Measurements from ENCODE around the gene ZNF430.
A peak's percentile ranks its signal among the peaks of the same experiment; 100 is the strongest.

ZNF430 gene

DNA sequence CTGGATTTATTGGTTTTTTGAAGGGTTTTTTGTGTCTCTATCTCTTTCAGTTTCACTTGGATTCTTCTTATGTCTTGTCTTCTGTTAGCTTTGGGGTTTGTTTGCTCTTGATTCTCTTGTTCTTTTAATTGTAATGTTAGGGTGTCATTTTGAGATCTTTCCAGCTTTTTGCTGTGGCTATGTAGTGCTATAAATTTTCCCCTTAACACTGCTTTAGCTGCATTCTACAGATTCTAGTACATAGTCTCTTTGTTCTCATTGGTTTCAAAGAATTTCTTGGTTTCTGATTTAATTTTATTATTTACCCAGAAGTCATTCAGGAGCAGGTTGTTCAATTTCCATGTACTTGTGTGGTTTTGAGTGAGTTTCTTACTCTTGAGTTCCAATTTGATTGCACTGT, 24.6 kb downstream of the ZNF430 start:
- no peak for DNase-seq (ENCODE audit: low spot score)
- TF ChIP-seq CTCF (IDR thresholded peaks at IDR 0.05; ENCODE audit: extremely low read depth, insufficient read depth, missing control alignments) = no peak
- in situ Hi-C loops (cut with MboI; ENCODE audit: low pct_unique_long_range_greater_than_20kb, low sequenced_read_pairs, unreplicated experiment) = no loop called here

- no peak for DNase-seq (ENCODE audit: low spot score)
- in situ Hi-C loops (cut with MboI; ENCODE audit: low pct_unique_long_range_greater_than_20kb, low sequenced_read_pairs, unreplicated experiment) = no loop called here
These were observed 26.0 kb downstream of the ZNF430 start for GRCh38 chr19:21046489-21046888.

DNA sequence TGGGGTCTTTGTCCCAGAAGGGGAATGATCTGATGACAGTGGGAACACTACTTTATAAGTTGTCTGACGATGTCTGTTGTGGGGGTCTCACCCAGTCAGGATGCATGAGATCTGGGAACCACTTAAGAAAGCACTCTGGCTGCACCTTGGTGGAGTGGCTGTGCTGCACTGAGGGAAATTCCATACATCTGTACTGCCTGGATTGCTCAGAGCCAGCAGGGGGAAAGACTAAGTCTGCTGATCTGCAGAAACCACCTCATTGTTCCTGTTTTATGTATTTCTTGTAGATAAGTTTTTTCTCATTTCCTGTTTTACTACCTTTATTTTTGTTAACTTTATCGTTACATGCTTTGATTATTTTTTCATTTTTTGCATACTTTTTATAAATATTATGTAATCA, 27.3 kb downstream of the ZNF430 start:
- in situ Hi-C loops (cut with MboI; ENCODE audit: low pct_unique_long_range_greater_than_20kb, low sequenced_read_pairs, unreplicated experiment) = no loop called here
- TF ChIP-seq CTCF (IDR thresholded peaks at IDR 0.05; ENCODE audit: extremely low read depth, insufficient read depth, missing control alignments) = no peak
- DNase-seq (ENCODE audit: low spot score) = no peak

More at GRCh38 chr19:21046489-21046888, 26.0 kb downstream of the ZNF430 start:
- TF ChIP-seq CTCF (IDR thresholded peaks at IDR 0.05; ENCODE audit: extremely low read depth, insufficient read depth, missing control alignments) = no peak

- DNase-seq (ENCODE audit: low spot score) = no peak
These were observed 32.4 kb downstream of the ZNF430 start for GRCh38 chr19:21052902-21053301.

DNA sequence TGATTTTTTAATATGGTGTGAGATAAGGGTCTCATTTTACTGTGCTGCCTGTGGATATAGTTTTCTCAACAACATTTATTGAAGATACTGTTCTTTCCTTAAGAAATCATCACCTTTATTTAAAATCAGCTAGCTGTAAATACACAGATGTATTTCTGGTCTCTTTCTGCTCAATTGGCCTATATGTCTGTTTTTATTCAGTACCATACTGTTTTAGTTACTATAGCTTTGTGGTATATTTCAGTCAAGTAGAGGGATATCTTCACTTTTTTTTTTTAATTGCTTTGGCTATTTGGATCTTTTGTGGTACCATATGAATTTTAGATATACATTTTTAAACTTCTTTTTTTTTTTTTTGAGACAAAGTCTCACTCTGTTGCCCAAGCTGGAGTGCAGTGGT, 44.9 kb downstream of the ZNF430 start:
- no peak for DNase-seq (ENCODE audit: low spot score)
- in situ Hi-C loops (cut with MboI; ENCODE audit: low pct_unique_long_range_greater_than_20kb, low sequenced_read_pairs, unreplicated experiment) = no loop called here
- TF ChIP-seq CTCF (IDR thresholded peaks at IDR 0.05; ENCODE audit: extremely low read depth, insufficient read depth, missing control alignments) = no peak

More at GRCh38 chr19:21052902-21053301, 32.4 kb downstream of the ZNF430 start:
- TF ChIP-seq CTCF (IDR thresholded peaks at IDR 0.05; ENCODE audit: extremely low read depth, insufficient read depth, missing control alignments) = no peak
- in situ Hi-C loops (cut with MboI; ENCODE audit: low pct_unique_long_range_greater_than_20kb, low sequenced_read_pairs, unreplicated experiment) = no loop called here

- no peak for TF ChIP-seq CTCF (IDR thresholded peaks at IDR 0.05; ENCODE audit: extremely low read depth, insufficient read depth, missing control alignments)
- peak; percentile 81 for DNase-seq (ENCODE audit: low spot score)
- in situ Hi-C loops (cut with MboI; ENCODE audit: low pct_unique_long_range_greater_than_20kb, low sequenced_read_pairs, unreplicated experiment) = no loop called here
These were observed 61.8 kb downstream of the ZNF430 start, which contains the start of gene ZNF714 for GRCh38 chr19:21082011-21082975. Gene ZNF714 (plus strand): TSS chr19:21082203. CDS start chr19:21098269, 16,066 bp downstream.
